ENCODE measurements around the gene IPPK.
A peak's percentile ranks its signal among the peaks of the same experiment; 100 is the strongest.

Gene IPPK

GRCh38 chr9:92717201-92718085 lies 47.5 kb upstream of the IPPK start (continued):
- TF ChIP-seq ZNF658 (tag by site-specific recombination; IDR thresholded peaks at IDR 0.05) (no peak), ZNF560 (tag by site-specific recombination; IDR thresholded peaks at IDR 0.05; ENCODE audit: borderline replicate concordance) (no peak), BCL11A (tag by site-specific recombination; IDR thresholded peaks at IDR 0.05; ENCODE audit: low read depth) (no peak), ZNF580 (tag by site-specific recombination; IDR thresholded peaks at IDR 0.05) (no peak), ZNF521 (tag by site-specific recombination; IDR thresholded peaks at IDR 0.05) (no peak), ZSCAN23 (tag by site-specific recombination; IDR thresholded peaks at IDR 0.05) (no peak), GLIS1 (tag by site-specific recombination; IDR thresholded peaks at IDR 0.05) (no peak)
- TF ChIP-seq, protein P1, sequence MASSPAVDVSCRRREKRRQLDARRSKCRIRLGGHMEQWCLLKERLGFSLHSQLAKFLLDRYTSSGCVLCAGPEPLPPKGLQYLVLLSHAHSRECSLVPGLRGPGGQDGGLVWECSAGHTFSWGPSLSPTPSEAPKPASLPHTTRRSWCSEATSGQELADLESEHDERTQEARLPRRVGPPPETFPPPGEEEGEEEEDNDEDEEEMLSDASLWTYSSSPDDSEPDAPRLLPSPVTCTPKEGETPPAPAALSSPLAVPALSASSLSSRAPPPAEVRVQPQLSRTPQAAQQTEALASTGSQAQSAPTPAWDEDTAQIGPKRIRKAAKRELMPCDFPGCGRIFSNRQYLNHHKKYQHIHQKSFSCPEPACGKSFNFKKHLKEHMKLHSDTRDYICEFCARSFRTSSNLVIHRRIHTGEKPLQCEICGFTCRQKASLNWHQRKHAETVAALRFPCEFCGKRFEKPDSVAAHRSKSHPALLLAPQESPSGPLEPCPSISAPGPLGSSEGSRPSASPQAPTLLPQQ (tag by site-specific recombination; IDR thresholded peaks at IDR 0.05), result no peak
- TF ChIP-seq, protein P2, sequence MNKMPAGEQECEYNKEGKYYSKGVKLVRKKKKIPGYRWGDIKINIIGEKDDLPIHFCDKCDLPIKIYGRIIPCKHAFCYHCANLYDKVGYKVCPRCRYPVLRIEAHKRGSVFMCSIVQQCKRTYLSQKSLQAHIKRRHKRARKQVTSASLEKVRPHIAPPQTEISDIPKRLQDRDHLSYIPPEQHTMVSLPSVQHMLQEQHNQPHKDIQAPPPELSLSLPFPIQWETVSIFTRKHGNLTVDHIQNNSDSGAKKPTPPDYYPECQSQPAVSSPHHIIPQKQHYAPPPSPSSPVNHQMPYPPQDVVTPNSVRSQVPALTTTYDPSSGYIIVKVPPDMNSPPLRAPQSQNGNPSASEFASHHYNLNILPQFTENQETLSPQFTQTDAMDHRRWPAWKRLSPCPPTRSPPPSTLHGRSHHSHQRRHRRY (tag by site-specific recombination; IDR thresholded peaks at IDR 0.05), result no peak

- TF ChIP-seq ZSCAN30 (tag by site-specific recombination; IDR thresholded peaks at IDR 0.05) (no peak), ZIC2 (tag by site-specific recombination; IDR thresholded peaks at IDR 0.05) (peak; percentile 28; the same call in 1 of the 2 replicates), ZNF654 (tag by site-specific recombination; IDR thresholded peaks at IDR 0.05; ENCODE audit: low read depth) (peak; percentile 74), ZNF776 (tag by site-specific recombination; IDR thresholded peaks at IDR 0.05; ENCODE audit: borderline replicate concordance) (no peak), ZNF394 (tag by site-specific recombination; IDR thresholded peaks at IDR 0.05; ENCODE audit: borderline replicate concordance) (no peak), ZNF132 (tag by site-specific recombination; IDR thresholded peaks at IDR 0.05; ENCODE audit: borderline replicate concordance) (no peak)
- no peaks in the 10 kb centered on the region for H3K9me3 ChIP-seq (ENCODE audit: control insufficient read depth, insufficient read depth, low read depth, low read length)
- peaks cover 0 to 96% of the 10 kb centered on the region in 2 experiments; a peak in 1 of 3 replicates for H3K36me3 ChIP-seq (ENCODE audit: control insufficient read depth in 2 of 2, insufficient read depth in 1 of 2, low read length in 2 of 2)
- H3K4me3 ChIP-seq (ENCODE audit: low read depth, low read length), result no peak overlapping the region
- H3K4me1 ChIP-seq (ENCODE audit: control insufficient read depth, insufficient read depth, low read length), result no peaks in the 10 kb centered on the region
- POLR2A ChIA-PET, result no interaction called here
- CTCF ChIA-PET, result interaction anchor here (0.5 to 9.7 kb wide), 20 partner anchors 10 to 1786 kb away, joined by 3 to 150 read pairs (median 4); no protein-coding TSS in a partner anchor
- no peak overlapping the region for H3K27ac ChIP-seq (ENCODE audit: extremely low read depth, low read depth, low read length)
Measured at GRCh38 chr9:92716557-92716956, 46.6 kb upstream of the IPPK start.

DNA sequence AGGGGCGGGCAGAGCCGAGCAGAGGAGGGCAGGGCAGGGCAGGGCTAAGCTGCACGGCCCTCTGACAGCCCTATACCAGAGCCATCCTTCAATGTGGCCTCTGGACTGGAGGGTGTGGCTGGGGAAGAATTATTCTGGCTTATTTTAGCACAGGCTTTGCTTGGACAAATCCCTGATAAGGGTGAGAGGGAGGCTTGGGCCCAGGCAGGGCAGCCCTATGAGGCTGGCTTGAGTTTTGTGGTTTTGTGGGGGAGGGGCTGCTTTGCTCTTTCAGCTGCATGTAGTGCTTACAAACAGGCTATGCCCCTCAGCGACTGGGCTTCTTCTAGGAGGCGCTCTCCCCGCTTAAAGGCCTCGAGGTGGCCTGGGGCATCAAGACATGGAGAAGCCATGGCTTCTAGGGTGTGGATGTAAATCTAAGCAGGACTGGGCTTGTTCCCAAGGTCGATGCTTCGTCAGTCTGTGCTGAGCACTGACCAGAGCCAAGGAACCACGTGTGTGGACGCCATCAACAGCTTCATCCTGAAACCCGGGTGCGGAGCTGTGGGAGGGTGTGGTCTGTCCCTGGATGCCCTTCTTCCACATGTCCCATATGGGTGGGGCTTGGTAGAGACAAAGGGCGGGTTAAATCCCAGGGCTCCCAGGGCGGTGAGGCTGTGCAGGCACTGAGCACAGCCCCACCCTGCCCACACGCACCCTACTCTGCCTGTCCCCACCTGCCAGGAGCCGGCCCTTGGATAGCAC lies 45.7 kb upstream of the IPPK start:
- H3K9me3 ChIP-seq (ENCODE audit: control insufficient read depth, insufficient read depth, low read depth, low read length), result no peaks in the 10 kb centered on the region
- no peak overlapping the region for H3K4me3 ChIP-seq (ENCODE audit: low read depth, low read length)
- POLR2A ChIA-PET, result no interaction called here
- no peaks in the 10 kb centered on the region for H3K4me1 ChIP-seq (ENCODE audit: control insufficient read depth, insufficient read depth, low read length)
- H3K27ac ChIP-seq (ENCODE audit: extremely low read depth, low read depth, low read length), result no peak overlapping the region
- no peak for TF ChIP-seq ZNF138 (tag by site-specific recombination; IDR thresholded peaks at IDR 0.05; ENCODE audit: borderline replicate concordance)
- TF ChIP-seq KLF1 (tag by site-specific recombination; IDR thresholded peaks at IDR 0.05), result peak; percentile 64
- peaks cover 0 to 97% of the 10 kb centered on the region in 2 experiments; a peak in 1 of 3 replicates for H3K36me3 ChIP-seq (ENCODE audit: control insufficient read depth in 2 of 2, insufficient read depth in 1 of 2, low read length in 2 of 2)
- CTCF ChIA-PET, result interaction anchor here (0.7 to 9.7 kb wide), 13 partner anchors 9 to 101 kb away, joined by 3 to 150 read pairs (median 4); no protein-coding TSS in a partner anchor

Measured in HEK293 (cell line).